ENCODE results near the gene CHRM3.

CHRM3 gene

GRCh38 chr1:239413916-239414315 lies 27.5 kb downstream of the CHRM3 start:
- no peak for DNase-seq (ENCODE audit: low read depth in 2 of 2)

DNA sequence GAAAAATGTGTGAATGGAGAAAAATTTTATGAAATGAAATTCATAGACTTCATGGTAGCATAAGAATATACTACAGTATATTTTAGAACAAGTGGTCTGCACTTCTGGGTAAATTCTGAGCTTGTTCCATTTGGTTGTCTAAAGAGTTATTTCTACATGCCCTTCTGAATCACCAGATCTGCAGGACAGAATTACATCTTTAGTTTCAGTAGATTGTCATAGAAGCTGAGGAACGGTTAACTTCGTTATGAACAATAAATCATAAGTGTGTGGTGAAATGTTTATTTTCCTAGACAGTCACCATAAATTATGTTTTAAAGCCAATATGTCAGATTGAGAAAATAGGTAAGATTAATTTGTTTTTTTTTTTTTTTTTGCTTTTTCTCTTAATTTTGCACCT lies 30.9 kb downstream of the CHRM3 start:
- DNase-seq (ENCODE audit: low read depth in 2 of 2) = no peak

- DNase-seq (ENCODE audit: low read depth in 2 of 2) = no peak
Observed at GRCh38 chr1:239417986-239418640, 31.7 kb downstream of the CHRM3 start.

DNA sequence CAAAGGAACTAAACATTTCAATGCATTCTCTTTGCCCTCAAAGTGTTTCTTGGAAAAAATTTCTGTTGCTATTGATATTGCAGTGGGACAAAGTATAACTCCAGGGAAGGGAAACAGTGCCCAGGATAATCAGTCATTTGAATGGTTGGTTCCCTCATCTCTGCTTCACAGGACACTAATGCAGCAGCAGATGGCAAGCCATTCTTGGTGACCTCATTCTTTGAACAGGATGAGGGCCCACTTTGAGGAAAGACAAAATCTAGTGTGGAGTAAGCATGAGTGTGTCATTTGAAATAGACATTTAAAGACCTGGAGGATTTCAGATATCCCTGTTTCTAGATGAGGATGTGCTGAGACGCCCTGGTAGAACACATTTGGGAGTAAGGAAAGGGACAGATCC lies 32.3 kb downstream of the CHRM3 start:
- DNase-seq (ENCODE audit: low read depth in 2 of 2) = no peak

GRCh38 chr1:239421811-239422210 lies 35.4 kb downstream of the CHRM3 start:
- no peak for DNase-seq (ENCODE audit: low read depth in 2 of 2)

- no peak for DNase-seq (ENCODE audit: low read depth in 2 of 2)
Observed at GRCh38 chr1:239422818-239423217, 36.5 kb downstream of the CHRM3 start.

GRCh38 chr1:239426821-239427475 lies 40.6 kb downstream of the CHRM3 start:
- DNase-seq (ENCODE audit: low read depth in 2 of 2) = no peak

GRCh38 chr1:239427712-239428111 lies 41.3 kb downstream of the CHRM3 start:
- no peak for DNase-seq (ENCODE audit: low read depth in 2 of 2)

DNA sequence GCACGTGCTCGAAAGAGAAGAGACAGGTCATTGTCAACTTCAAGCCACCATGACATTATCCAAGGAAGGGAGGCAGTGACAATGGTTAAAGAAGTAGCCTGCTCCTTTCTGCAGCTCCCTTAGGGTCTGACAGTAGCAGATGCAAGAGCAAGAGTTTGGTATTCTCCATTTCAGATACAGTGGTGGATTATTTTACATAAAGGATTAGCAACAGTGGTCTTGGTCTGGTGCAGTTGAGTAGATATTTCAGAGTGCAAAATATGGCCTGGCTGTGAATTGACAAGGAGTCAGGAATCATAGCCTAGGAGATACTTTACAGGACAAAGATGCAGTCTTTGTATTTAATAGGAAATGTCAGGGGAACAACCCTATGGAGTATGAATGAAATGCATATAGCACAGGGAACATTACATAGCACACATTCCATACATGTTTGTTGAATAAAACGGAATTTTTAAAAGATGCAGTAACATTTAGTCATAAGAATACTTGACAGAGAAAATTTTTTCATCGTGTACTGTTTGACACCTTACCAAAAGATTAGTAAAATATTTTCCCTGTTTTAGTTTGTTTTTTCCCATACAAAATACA lies 41.8 kb downstream of the CHRM3 start:
- no peak for DNase-seq (ENCODE audit: low read depth in 2 of 2)

- DNase-seq (ENCODE audit: low read depth in 2 of 2) = no peak
Observed at GRCh38 chr1:239429163-239429562, 42.8 kb downstream of the CHRM3 start.

GRCh38 chr1:239432255-239432654 lies 45.9 kb downstream of the CHRM3 start:
- no peak for DNase-seq (ENCODE audit: low read depth in 2 of 2)

DNA sequence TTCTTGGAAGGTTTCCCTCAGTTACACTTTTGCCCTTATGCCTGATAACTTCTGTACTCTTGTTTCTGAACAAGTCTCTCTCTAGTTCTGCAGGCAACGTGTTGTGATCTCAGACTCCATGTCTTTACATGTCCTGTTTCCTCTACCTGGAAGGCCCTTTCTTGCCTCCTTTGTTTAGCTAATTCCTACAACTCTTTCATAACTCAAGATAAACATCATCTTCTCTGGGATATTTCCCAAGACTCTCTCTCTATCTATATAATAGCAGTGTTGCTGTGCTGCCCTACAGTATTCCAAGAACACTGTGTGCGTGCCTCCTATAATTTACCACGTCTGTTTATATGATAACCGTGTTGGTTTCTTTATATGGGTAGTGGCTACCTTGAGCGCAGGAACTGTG lies 47.8 kb downstream of the CHRM3 start:
- DNase-seq (ENCODE audit: low read depth in 2 of 2) = no peak

Data from stimulated activated CD8-positive, alpha-beta memory T cell treated with anti-CD3 and anti-CD28 coated beads, Interleukin-2, amount 100 ng/mL, for 1 hour (primary cell).